Hepatocyte (in vitro differentiated cells): ENCODE results near the gene B3GAT1. TPM values are rescaled to one million over a fixed set of nuclear protein-coding genes. Genes with fewer than 3 reads are reported as not detected.

Source experiments
- DNase-seq: peaks from one replicate; pipeline ENCODE4 v3.0.0-alpha.2; 2016; ENCODE audit warnings: low spot score
- H2AFZ ChIP-seq: fragments of 200-600 bp; sonication (generic); 2 replicates; pipeline ENCODE4 v1.6.0; 2016; ENCODE audit warnings: antibody characterized with exemption, mild to moderate bottlenecking
- H3K27ac ChIP-seq: fragments of 200-600 bp; sonication (generic); 2 replicates; pipeline ENCODE4 v1.5.1; 2016; ENCODE audit warnings: mild to moderate bottlenecking
- H3K27me3 ChIP-seq: fragments of 200-600 bp; sonication (generic); 2 replicates; pipeline ENCODE4 v1.6.1; 2016
- H3K36me3 ChIP-seq: fragments of 200-600 bp; sonication (generic); replicated peaks from 2 replicates; pipeline ENCODE4 v1.5.1; 2016; ENCODE audit warnings: low read depth; ENCODE audit not compliant: insufficient read depth
- H3K4me1 ChIP-seq: fragments of 200-600 bp; sonication (generic); 2 replicates; pipeline ENCODE4 v1.5.1; 2016; ENCODE audit warnings: mild to moderate bottlenecking, moderate library complexity; ENCODE audit not compliant: insufficient read depth
- H3K4me2 ChIP-seq: fragments of 200-600 bp; sonication (generic); 2 replicates; pipeline ENCODE4 v1.6.0; 2016
- H3K4me3 ChIP-seq: fragments of 200-600 bp; sonication (generic); 2 replicates; pipeline ENCODE4 v1.5.1; 2016; ENCODE audit warnings: mild to moderate bottlenecking
- H3K79me2 ChIP-seq: fragments of 200-600 bp; sonication (generic); 2 replicates; pipeline ENCODE4 v1.6.0; 2017; ENCODE audit warnings: mild to moderate bottlenecking
- H3K9me2 ChIP-seq: fragments of 200-600 bp; sonication (generic); replicated peaks from 2 replicates; pipeline ENCODE4 v1.6.0; 2017; ENCODE audit warnings: mild to moderate bottlenecking; ENCODE audit not compliant: insufficient read depth
- H3K9me3 ChIP-seq: fragments of 200-600 bp; sonication (generic); 2 replicates; pipeline ENCODE4 v1.5.1; 2016; ENCODE audit warnings: low read depth, mild to moderate bottlenecking
- H4K20me1 ChIP-seq: fragments of 200-600 bp; sonication (generic); 2 replicates; pipeline ENCODE4 v1.6.0; 2016; ENCODE audit warnings: mild to moderate bottlenecking; ENCODE audit not compliant: insufficient read depth, poor library complexity, severe bottlenecking
- EZH2 ChIP-seq: fragments of 200-600 bp; sonication (generic); IDR thresholded peaks from 2 replicates; pipeline ENCODE4 v1.6.1; 2016; ENCODE audit warnings: antibody characterized with exemption, mild to moderate bottlenecking, borderline replicate concordance
- EZH2phosphoT487 ChIP-seq: fragments of 200-600 bp; sonication (generic); IDR thresholded peaks from one replicate; pipeline ENCODE4 v1.6.1; 2018; ENCODE audit warnings: antibody characterized with exemption, mild to moderate bottlenecking, low read depth, moderate library complexity; ENCODE audit not compliant: unreplicated experiment, severe bottlenecking
- WGBS: methylation state at CpG from one replicate; pipeline ENCODE4 v1.1.6; 2016; ENCODE audit warnings: low lambda C conversion rate; ENCODE audit errors: missing lambda C conversion rate; 5-methylcytosine and 5-hydroxymethylcytosine counted together
- polyA plus RNA-seq: library from polyadenylated mRNA; unstranded; fragments of >200 nt; fragmentation: Nextera tagmentation; extraction: Ambion mirVana; gene quantifications from 2 replicates; pipeline ENCODE4 v1.2.1, GENCODE V29; 2016
- total RNA-seq: library from RNA; depleted of rRNA; stranded (reverse); fragments of >200 nt; gene quantifications from 2 replicates; pipeline ENCODE4 v1.2.3, GENCODE V29; 2014
- TF ChIP-seq, protein P1 (sequence below): fragments of 200-600 bp; sonication (generic); IDR thresholded peaks from 2 replicates; pipeline ENCODE4 v1.5.1; 2016; ENCODE audit warnings: antibody characterized with exemption, mild to moderate bottlenecking; ENCODE audit not compliant: poor library complexity

The B3GAT1 gene
- total and polyA plus RNA-seq, 2 experiments from 2014 or later: 0.17 to 0.40 TPM

DNA sequence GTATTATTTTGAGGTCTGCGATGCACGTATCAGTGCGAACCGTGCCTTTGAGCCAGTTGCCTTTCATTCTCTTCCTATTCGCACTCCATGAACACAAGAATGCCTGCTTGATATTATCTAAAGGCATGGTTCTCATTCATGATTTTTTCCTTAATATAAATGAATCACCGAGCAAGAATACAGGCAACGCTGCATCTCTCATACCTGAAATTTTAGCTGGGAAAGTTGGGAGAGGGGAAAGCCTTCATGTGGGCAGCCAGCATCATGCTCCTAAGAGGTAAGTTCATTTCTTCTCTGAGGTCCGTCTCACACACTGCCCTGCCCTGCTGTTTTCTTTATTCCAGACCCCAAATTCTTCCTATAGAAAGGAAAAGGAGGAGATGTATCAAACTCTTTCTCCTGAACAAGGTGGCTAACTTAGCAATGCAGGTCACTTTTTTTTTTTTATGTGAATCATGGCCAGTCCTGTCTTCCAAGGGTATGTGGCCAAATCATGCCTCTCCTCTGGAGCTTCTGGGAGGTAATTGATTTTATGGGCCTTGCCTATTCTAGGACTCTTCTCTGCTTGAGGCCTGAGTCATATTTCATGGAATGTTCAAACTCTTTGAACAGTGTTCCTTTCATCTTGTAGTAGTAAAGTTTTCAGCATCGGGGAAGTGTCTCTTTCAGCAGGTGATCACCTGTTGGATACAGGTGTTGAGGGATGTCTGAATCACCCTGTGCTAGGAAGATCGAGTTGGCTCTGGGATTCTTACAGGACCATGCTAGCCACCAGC, 77.1 kb downstream of the B3GAT1 start:
- no peak for TF ChIP-seq EZH2
- TF ChIP-seq EZH2phosphoT487: no peak
- TF ChIP-seq, protein P1, sequence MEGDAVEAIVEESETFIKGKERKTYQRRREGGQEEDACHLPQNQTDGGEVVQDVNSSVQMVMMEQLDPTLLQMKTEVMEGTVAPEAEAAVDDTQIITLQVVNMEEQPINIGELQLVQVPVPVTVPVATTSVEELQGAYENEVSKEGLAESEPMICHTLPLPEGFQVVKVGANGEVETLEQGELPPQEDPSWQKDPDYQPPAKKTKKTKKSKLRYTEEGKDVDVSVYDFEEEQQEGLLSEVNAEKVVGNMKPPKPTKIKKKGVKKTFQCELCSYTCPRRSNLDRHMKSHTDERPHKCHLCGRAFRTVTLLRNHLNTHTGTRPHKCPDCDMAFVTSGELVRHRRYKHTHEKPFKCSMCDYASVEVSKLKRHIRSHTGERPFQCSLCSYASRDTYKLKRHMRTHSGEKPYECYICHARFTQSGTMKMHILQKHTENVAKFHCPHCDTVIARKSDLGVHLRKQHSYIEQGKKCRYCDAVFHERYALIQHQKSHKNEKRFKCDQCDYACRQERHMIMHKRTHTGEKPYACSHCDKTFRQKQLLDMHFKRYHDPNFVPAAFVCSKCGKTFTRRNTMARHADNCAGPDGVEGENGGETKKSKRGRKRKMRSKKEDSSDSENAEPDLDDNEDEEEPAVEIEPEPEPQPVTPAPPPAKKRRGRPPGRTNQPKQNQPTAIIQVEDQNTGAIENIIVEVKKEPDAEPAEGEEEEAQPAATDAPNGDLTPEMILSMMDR: no peak
- 87% methylated on average over 10 of the region's 10 CpGs for WGBS
- no peaks in the 10 kb centered on the region for H3K36me3 ChIP-seq

DNA sequence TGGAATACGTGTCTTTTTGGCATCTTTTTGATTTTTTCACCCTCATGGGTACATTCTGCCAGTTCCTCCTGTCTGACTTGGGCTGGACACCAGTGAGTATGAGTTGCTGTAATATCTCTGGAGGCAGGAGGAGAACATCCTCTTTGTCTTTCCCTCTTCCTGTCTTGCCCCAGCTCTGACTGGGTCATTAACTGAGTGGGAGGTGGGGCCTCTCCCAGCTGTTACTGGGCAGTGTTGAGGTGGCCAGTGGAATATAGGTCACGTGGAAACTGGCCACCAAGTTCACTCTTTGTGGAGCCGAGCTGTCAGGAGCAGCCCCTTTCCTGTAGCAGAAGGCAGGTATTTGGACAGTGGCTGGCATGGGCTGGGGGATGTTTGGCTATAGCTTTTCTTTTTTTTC, 78.1 kb downstream of the B3GAT1 start:
- H3K27me3 ChIP-seq: peaks cover 20% of the 10 kb centered on the region
- no peak overlapping the region for H2AFZ ChIP-seq
- WGBS: 87% methylated on average over 3 of the region's 3 CpGs
- TF ChIP-seq, protein P1: no peak
- TF ChIP-seq EZH2phosphoT487: no peak
- TF ChIP-seq EZH2: no peak
- H3K79me2 ChIP-seq: no peaks in the 10 kb centered on the region
- no peaks in the 10 kb centered on the region for H3K9me2 ChIP-seq
- no peaks in the 10 kb centered on the region for H3K36me3 ChIP-seq
- H3K9me3 ChIP-seq: no peaks in the 10 kb centered on the region
- no peak overlapping the region for H3K4me2 ChIP-seq
- no peak overlapping the region for H3K4me3 ChIP-seq
- peaks cover 9% of the 10 kb centered on the region for H3K4me1 ChIP-seq
- no peak for DNase-seq
- no peaks in the 10 kb centered on the region for H4K20me1 ChIP-seq
- H3K27ac ChIP-seq: no peak overlapping the region

More for the DNA sequence above, 77.1 kb downstream of the B3GAT1 start:
- no peak overlapping the region for H3K4me3 ChIP-seq
- peaks cover 20% of the 10 kb centered on the region for H3K27me3 ChIP-seq
- H2AFZ ChIP-seq: no peak overlapping the region
- H3K4me1 ChIP-seq: peaks cover 9% of the 10 kb centered on the region
- H3K79me2 ChIP-seq: no peaks in the 10 kb centered on the region
- H3K27ac ChIP-seq: no peak overlapping the region
- no peaks in the 10 kb centered on the region for H3K9me3 ChIP-seq
- H4K20me1 ChIP-seq: no peaks in the 10 kb centered on the region
- no peak overlapping the region for H3K4me2 ChIP-seq
- no peak for DNase-seq
- H3K9me2 ChIP-seq: no peaks in the 10 kb centered on the region

DNA sequence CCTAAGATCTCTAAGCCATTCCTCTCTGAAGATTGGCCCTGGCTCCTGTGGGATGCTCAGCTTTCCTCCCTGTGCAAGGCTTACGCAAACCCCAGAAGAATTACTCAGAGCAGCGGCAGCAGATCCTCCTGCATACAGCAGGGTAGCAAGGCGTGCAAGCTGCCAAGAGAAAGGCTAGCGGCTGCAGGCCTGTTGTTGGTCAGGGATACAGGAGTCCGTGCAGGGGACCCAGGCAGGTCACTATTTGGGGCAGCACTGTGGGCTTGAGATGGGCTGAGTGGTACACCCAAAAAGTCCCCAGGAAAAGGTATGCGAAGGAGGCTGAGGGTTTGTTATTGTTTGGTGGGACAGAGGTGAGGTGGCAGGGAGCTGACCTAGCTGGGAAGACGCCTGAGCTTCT, 78.7 kb downstream of the B3GAT1 start:
- H3K27me3 ChIP-seq: peaks cover 20% of the 10 kb centered on the region

More for the DNA sequence above, 78.7 kb downstream of the B3GAT1 start:
- no peak overlapping the region for H3K27ac ChIP-seq
- H3K79me2 ChIP-seq: no peaks in the 10 kb centered on the region
- H4K20me1 ChIP-seq: no peaks in the 10 kb centered on the region
- H3K4me1 ChIP-seq: peaks cover 9% of the 10 kb centered on the region
- no peak overlapping the region for H2AFZ ChIP-seq
- H3K4me3 ChIP-seq: no peak overlapping the region
- H3K9me2 ChIP-seq: no peaks in the 10 kb centered on the region
- H3K36me3 ChIP-seq: no peaks in the 10 kb centered on the region
- no peak overlapping the region for H3K4me2 ChIP-seq
- DNase-seq: no peak
- TF ChIP-seq EZH2phosphoT487: no peak
- TF ChIP-seq, protein P1: no peak
- no peak for TF ChIP-seq EZH2
- H3K9me3 ChIP-seq: no peaks in the 10 kb centered on the region
- 85% methylated on average over 7 of the region's 7 CpGs for WGBS
